Measurements from ENCODE around the gene PRPF6.

Gene PRPF6

GRCh38 chr20:63982937-63983336 lies 2.0 kb downstream of the PRPF6 start:
- no peak for TF ChIP-seq GATA3 (IDR thresholded peaks at IDR 0.05; ENCODE audit: low read depth, low read length)
- TF ChIP-seq GATA2 (IDR thresholded peaks at IDR 0.05; ENCODE audit: low read depth, low read length) = no peak

GRCh38 chr20:64000906-64001305 lies 20.0 kb downstream of the PRPF6 start:
- TF ChIP-seq GATA3 (IDR thresholded peaks at IDR 0.05; ENCODE audit: low read depth, low read length) (no peak), GATA2 (IDR thresholded peaks at IDR 0.05; ENCODE audit: low read depth, low read length) (no peak)

- TF ChIP-seq GATA2 (IDR thresholded peaks at IDR 0.05; ENCODE audit: low read depth, low read length) (no peak), GATA3 (IDR thresholded peaks at IDR 0.05; ENCODE audit: low read depth, low read length) (no peak)
Observed at GRCh38 chr20:64001607-64002011, 20.7 kb downstream of the PRPF6 start.

- TF ChIP-seq GATA2 (IDR thresholded peaks at IDR 0.05; ENCODE audit: low read depth, low read length) (no peak), GATA3 (IDR thresholded peaks at IDR 0.05; ENCODE audit: low read depth, low read length) (no peak)
Observed at GRCh38 chr20:64003960-64004725, 23.2 kb downstream of the PRPF6 start.

- no peak for TF ChIP-seq GATA3 (IDR thresholded peaks at IDR 0.05; ENCODE audit: low read depth, low read length)
- TF ChIP-seq GATA2 (IDR thresholded peaks at IDR 0.05; ENCODE audit: low read depth, low read length) = no peak
Observed at GRCh38 chr20:64005394-64005793, 24.5 kb downstream of the PRPF6 start.

- TF ChIP-seq GATA3 (IDR thresholded peaks at IDR 0.05; ENCODE audit: low read depth, low read length) (no peak), GATA2 (IDR thresholded peaks at IDR 0.05; ENCODE audit: low read depth, low read length) (no peak)
Observed at GRCh38 chr20:64006490-64006889, 25.6 kb downstream of the PRPF6 start.

- TF ChIP-seq GATA3 (IDR thresholded peaks at IDR 0.05; ENCODE audit: low read depth, low read length) = no peak
- TF ChIP-seq GATA2 (IDR thresholded peaks at IDR 0.05; ENCODE audit: low read depth, low read length) = no peak
Observed at GRCh38 chr20:64006902-64007301, 26.0 kb downstream of the PRPF6 start.

- TF ChIP-seq GATA3 (IDR thresholded peaks at IDR 0.05; ENCODE audit: low read depth, low read length) (no peak), GATA2 (IDR thresholded peaks at IDR 0.05; ENCODE audit: low read depth, low read length) (no peak)
Observed at GRCh38 chr20:64009811-64010387, 29.0 kb downstream of the PRPF6 start.

- TF ChIP-seq GATA2 (IDR thresholded peaks at IDR 0.05; ENCODE audit: low read depth, low read length) = no peak
Observed at GRCh38 chr20:64010711-64011237, 29.8 kb downstream of the PRPF6 start.

- TF ChIP-seq GATA2 (IDR thresholded peaks at IDR 0.05; ENCODE audit: low read depth, low read length) (no peak), GATA3 (IDR thresholded peaks at IDR 0.05; ENCODE audit: low read depth, low read length) (no peak)
Observed at GRCh38 chr20:64011366-64011779, 30.4 kb downstream of the PRPF6 start.

GRCh38 chr20:64015635-64016034 lies 34.7 kb downstream of the PRPF6 start:
- no peak for TF ChIP-seq GATA2 (IDR thresholded peaks at IDR 0.05; ENCODE audit: low read depth, low read length)
- no peak for TF ChIP-seq GATA3 (IDR thresholded peaks at IDR 0.05; ENCODE audit: low read depth, low read length)

GRCh38 chr20:64021124-64021975 lies 40.4 kb downstream of the PRPF6 start:
- no peak for TF ChIP-seq GATA3 (IDR thresholded peaks at IDR 0.05; ENCODE audit: low read depth, low read length)
- TF ChIP-seq GATA2 (IDR thresholded peaks at IDR 0.05; ENCODE audit: low read depth, low read length) = no peak

- no peak for TF ChIP-seq GATA2 (IDR thresholded peaks at IDR 0.05; ENCODE audit: low read depth, low read length)
- TF ChIP-seq GATA3 (IDR thresholded peaks at IDR 0.05; ENCODE audit: low read depth, low read length) = no peak
Observed at GRCh38 chr20:64022671-64023360, 41.9 kb downstream of the PRPF6 start.
